H9 (cell line): ENCODE data around the gene GNAS-AS1. TPM values are rescaled to one million over a fixed set of nuclear protein-coding genes. Genes with fewer than 3 reads are reported as not detected.

Experiments used
- DNase-seq: peaks from one replicate; pipeline ENCODE4 v3.0.0-alpha.2; 2017
- H2AFZ ChIP-seq: one replicate; pipeline ENCODE4 v1.6.1; 2013; ENCODE audit warnings: mild to moderate bottlenecking, low read length, control low read depth, moderate library complexity
- H2AK5ac ChIP-seq: 2 replicates; pipeline ENCODE4 v1.6.1; 2013; ENCODE audit warnings: low read length, control low read depth, mixed read lengths; ENCODE audit not compliant: insufficient read length
- H2BK120ac ChIP-seq: one replicate; pipeline ENCODE4 v1.6.1; 2013; ENCODE audit warnings: low read depth, mild to moderate bottlenecking, low read length, control low read depth, inconsistent platforms; ENCODE audit not compliant: poor library complexity, severe bottlenecking
- H2BK12ac ChIP-seq: 2 replicates; pipeline ENCODE4 v1.6.1; 2013; ENCODE audit warnings: low read length, control low read depth, mixed read lengths, low read depth; ENCODE audit not compliant: insufficient read length
- H2BK15ac ChIP-seq: 2 replicates; pipeline ENCODE4 v1.6.1; 2013; ENCODE audit warnings: low read depth, low read length, control low read depth
- H2BK20ac ChIP-seq: one replicate; pipeline ENCODE4 v1.6.1; 2013; ENCODE audit warnings: low read depth, mild to moderate bottlenecking, low read length, control low read depth, inconsistent platforms; ENCODE audit not compliant: poor library complexity, severe bottlenecking
- H2BK5ac ChIP-seq: 2 replicates; pipeline ENCODE4 v1.6.1; 2013; ENCODE audit warnings: low read length, control low read depth, mixed read lengths; ENCODE audit not compliant: insufficient read length
- H3K14ac ChIP-seq: 2 replicates; pipeline ENCODE4 v1.6.1; 2013; ENCODE audit warnings: low read length, control low read depth; ENCODE audit not compliant: insufficient read depth
- H3K18ac ChIP-seq: 2 replicates; pipeline ENCODE4 v1.6.1; 2013; ENCODE audit warnings: low read depth, mild to moderate bottlenecking, mixed read lengths, low read length, control low read depth; ENCODE audit not compliant: insufficient read length
- H3K23ac ChIP-seq: 2 replicates; pipeline ENCODE4 v1.6.1; 2013; ENCODE audit warnings: low read length, control low read depth, mixed read lengths, low read depth; ENCODE audit not compliant: insufficient read length
- H3K23me2 ChIP-seq: 2 replicates; pipeline ENCODE4 v1.6.1; 2013; ENCODE audit warnings: low read depth, mild to moderate bottlenecking, mixed read lengths, low read length, control low read depth; ENCODE audit not compliant: insufficient read length, poor library complexity, severe bottlenecking
- H3K27ac ChIP-seq: 2 replicates; pipeline ENCODE4 v1.5.1; 2013; ENCODE audit warnings: low read length, control low read depth, mixed read lengths, low read depth; ENCODE audit not compliant: insufficient read length
- H3K27me3 ChIP-seq: 2 replicates; pipeline ENCODE4 v1.6.1; 2013; ENCODE audit warnings: low read length, control low read depth, inconsistent platforms; ENCODE audit not compliant: insufficient read depth
- H3K4ac ChIP-seq: 2 replicates; pipeline ENCODE4 v1.6.1; 2013; ENCODE audit warnings: low read depth, mild to moderate bottlenecking, control low read depth, inconsistent platforms, low read length, moderate library complexity
- H3K4me1 ChIP-seq: 2 replicates; pipeline ENCODE4 v1.6.1; 2013; ENCODE audit warnings: low read length, control low read depth, inconsistent platforms; ENCODE audit not compliant: insufficient read depth
- H3K4me2 ChIP-seq: 2 replicates; pipeline ENCODE4 v1.6.1; 2013; ENCODE audit warnings: low read length, control low read depth, mixed read lengths; ENCODE audit not compliant: insufficient read length, insufficient read depth
- H3K56ac ChIP-seq: 2 replicates; pipeline ENCODE4 v1.6.1; 2013; ENCODE audit warnings: low read depth, mild to moderate bottlenecking, mixed read lengths, low read length, control low read depth; ENCODE audit not compliant: insufficient read length
- H3K79me1 ChIP-seq: 2 replicates; pipeline ENCODE4 v1.6.1; 2013; ENCODE audit warnings: low read depth, mild to moderate bottlenecking, moderate library complexity, low read length, control low read depth, inconsistent platforms; ENCODE audit not compliant: insufficient read depth, poor library complexity, severe bottlenecking
- H3K79me2 ChIP-seq: 2 replicates; pipeline ENCODE4 v1.6.1; 2013; ENCODE audit warnings: low read length, control low read depth, inconsistent platforms; ENCODE audit not compliant: insufficient read depth
- H3K9ac ChIP-seq: 2 replicates; pipeline ENCODE4 v1.6.1; 2013; ENCODE audit warnings: low read length, control low read depth, mixed read lengths; ENCODE audit not compliant: insufficient read length; ENCODE audit errors: extremely low read depth
- H3K9me3 ChIP-seq: one replicate; pipeline ENCODE4 v1.6.1; 2013; ENCODE audit warnings: low read depth, low read length, inconsistent platforms; ENCODE audit not compliant: control insufficient read depth
- H3T11ph ChIP-seq: one replicate; pipeline ENCODE4 v1.6.1; 2013; ENCODE audit warnings: mild to moderate bottlenecking, low read length, control low read depth, inconsistent platforms
- H4K20me1 ChIP-seq: one replicate; pipeline ENCODE4 v1.6.1; 2013; ENCODE audit not compliant: control insufficient read depth, insufficient read length, insufficient read depth
- H4K5ac ChIP-seq: 2 replicates; pipeline ENCODE4 v1.6.1; 2013; ENCODE audit warnings: low read depth, mild to moderate bottlenecking, mixed read lengths, low read length, control low read depth; ENCODE audit not compliant: insufficient read length
- H4K8ac ChIP-seq: replicated peaks from 2 replicates; pipeline ENCODE4 v1.6.1; 2013; ENCODE audit warnings: low read length, control low read depth, mixed read lengths, low read depth; ENCODE audit not compliant: insufficient read length
- H4K91ac ChIP-seq: 2 replicates; pipeline ENCODE4 v1.6.1; 2013; ENCODE audit warnings: low read depth, mild to moderate bottlenecking, moderate library complexity, mixed read lengths, low read length, control low read depth; ENCODE audit not compliant: insufficient read length
- H3K27ac Mint-ChIP-seq, 3 experiments: 2 replicates in 2 of 3; 3 replicates in 1 of 3; pipeline ENCODE4 v1.8.0; 2020 to 2021; ENCODE audit warnings: mixed read lengths in 3 of 3, mild to moderate bottlenecking in 1 of 3, moderate library complexity in 1 of 3
- H3K27me3 Mint-ChIP-seq: 2 replicates; pipeline ENCODE4 v1.8.0; 2021; ENCODE audit warnings: low read depth, mild to moderate bottlenecking, moderate library complexity, mixed read lengths
- H3K36me3 Mint-ChIP-seq, 3 experiments: 2 replicates in 2 of 3; 3 replicates in 1 of 3; pipeline ENCODE4 v1.8.0; 2020 to 2021; ENCODE audit warnings: low read depth in 3 of 3, mixed read lengths in 3 of 3; ENCODE audit not compliant: insufficient read depth in 1 of 3
- H3K4me1 Mint-ChIP-seq, 2 experiments: 2 replicates each; pipeline ENCODE4 v1.8.0; 2020; ENCODE audit warnings: mixed read lengths in 2 of 2
- H3K4me3 Mint-ChIP-seq, 2 experiments: 2 replicates in 1 of 2; 3 replicates in 1 of 2; pipeline ENCODE4 v1.8.0; 2020 to 2021; ENCODE audit warnings: mild to moderate bottlenecking in 2 of 2, mixed read lengths in 2 of 2, moderate library complexity in 1 of 2
- H3K9me3 Mint-ChIP-seq, 2 experiments: 2 replicates in 1 of 2; 3 replicates in 1 of 2; pipeline ENCODE4 v1.8.0; 2020; ENCODE audit warnings: mild to moderate bottlenecking in 2 of 2, mixed read lengths in 2 of 2, moderate library complexity in 1 of 2
- CTCF ChIP-seq: fragments of 200-600 bp; sonication (generic); conservative IDR thresholded peaks from 3 replicates; pipeline ENCODE4 v1.8.0; 2021; ENCODE audit warnings: antibody characterized with exemption, mild to moderate bottlenecking
- WGBS: extraction: QIAGEN DNeasy Blood & Tissue Kit; methylation state at CpG from one replicate; pipeline ENCODE4 v1.1.7; 2013; ENCODE audit warnings: missing lambda C conversion rate, low lambda C conversion rate, mixed read lengths; ENCODE audit not compliant: insufficient read length; ENCODE audit errors: extremely low coverage; 5-methylcytosine and 5-hydroxymethylcytosine counted together
- total RNA-seq: library from RNA; stranded (reverse); gene quantifications from 2 replicates; pipeline ENCODE4 v1.2.1, GENCODE V29; 2021

GNAS-AS1 gene
- total RNA-seq, 1 experiment from 2014 or later = 11.3 TPM

- DNase-seq = no peak
- H2BK5ac ChIP-seq = no peak overlapping the region
- H3T11ph ChIP-seq = no peak overlapping the region
- no peak overlapping the region for H2AK5ac ChIP-seq
- no peak overlapping the region for H4K5ac ChIP-seq
- H3K14ac ChIP-seq = peak overlapping the region; percentile 78
- H2BK20ac ChIP-seq = no peak overlapping the region
- no peak overlapping the region for H2AFZ ChIP-seq
- H3K27me3 ChIP-seq = no peaks in the 10 kb centered on the region; the same call in 1 of the 2 replicates
- H3K4me2 ChIP-seq = peak overlapping the region; percentile 71
- H2BK15ac ChIP-seq = no peak overlapping the region
- Mint-ChIP-seq H3K27ac (peak overlapping the region; percentile 72 to 95 (median 94); a peak in 5 of 7 replicates), H3K36me3 (peaks cover 8 to 21% (median 10%) of the 10 kb centered on the region in 3 experiments; a peak in 6 of 7 replicates), H3K4me3 (peak overlapping the region; percentile 85 to 90), H3K9me3 (peaks cover 2 to 7% of the 10 kb centered on the region in 2 experiments; a peak in 4 of 5 replicates), H3K4me1 (peaks cover 35 to 39% of the 10 kb centered on the region in 2 experiments), H3K27me3 (no peaks in the 10 kb centered on the region)
- no peaks in the 10 kb centered on the region for H3K9me3 ChIP-seq
- H3K23ac ChIP-seq = no peak overlapping the region
- H3K79me1 ChIP-seq = no peaks in the 10 kb centered on the region
- no peak overlapping the region for H3K56ac ChIP-seq
- peak overlapping the region; percentile 62 for H3K9ac ChIP-seq
- H4K91ac ChIP-seq = no peak overlapping the region
- peaks cover 6% of the 10 kb centered on the region for H3K23me2 ChIP-seq
- no peak overlapping the region for H2BK120ac ChIP-seq
- H2BK12ac ChIP-seq = no peak overlapping the region
- no peak overlapping the region for H4K8ac ChIP-seq
- no CpG with 5 or more reads among the region's 64 CpGs for WGBS
- peaks cover 5% of the 10 kb centered on the region; the same call in 1 of the 2 replicates for H3K4me1 ChIP-seq
- peaks cover 18% of the 10 kb centered on the region; the same call in 1 of the 2 replicates for H3K79me2 ChIP-seq
- TF ChIP-seq CTCF = no peak
- peak overlapping the region; percentile 81 for H3K18ac ChIP-seq
- H3K27ac ChIP-seq = peak overlapping the region; percentile 73
- no peak overlapping the region for H3K4ac ChIP-seq
- H4K20me1 ChIP-seq = no peaks in the 10 kb centered on the region
These were observed 39.9 kb upstream of the GNAS-AS1 start for GRCh38 chr20:58890518-58891085.
